Lower leg skin (tissue), 3 donors: ENCODE measurements around the gene IL6R.

Experiments used
- CTCF ChIP-seq, 3 donors: fragments of 450-650 bp; IDR thresholded peaks; one replicate each; pipeline ENCODE4 v1.5.1; 2016; ENCODE audit warnings: antibody characterized with exemption in 3 of 3, mild to moderate bottlenecking in 3 of 3, moderate library complexity in 2 of 3
- POLR2A ChIP-seq, 2 donors: fragments of 450-650 bp; IDR thresholded peaks; one replicate each; pipeline ENCODE4 v1.6.1; 2016 to 2017; ENCODE audit warnings: antibody characterized with exemption in 2 of 2, mild to moderate bottlenecking in 1 of 2, moderate library complexity in 1 of 2

GRCh38 chr1:154456631-154457030 is 51.5 kb downstream of the IL6R start:
- TF ChIP-seq CTCF (IDR thresholded peaks at IDR 0.05): no peak
- no peak for TF ChIP-seq POLR2A (IDR thresholded peaks at IDR 0.05)
